ENCODE measurements around the gene UNC80. TPM values are rescaled to one million over a fixed set of nuclear protein-coding genes. Genes with fewer than 3 reads are reported as not detected.

The UNC80 gene
- total RNA-seq, 1 experiment from 2014 or later: not detected

GRCh38 chr2:209727077-209727476 is 44.6 kb upstream of the UNC80 start:
- ChIA-PET POLR2A (ENCODE audit: unreplicated experiment) (no interaction called here), CTCF (no interaction called here)
- no peaks in the 10 kb centered on the region for H4K20me1 ChIP-seq (ENCODE audit: low read length)
- no peak overlapping the region for H2AFZ ChIP-seq (ENCODE audit: low read length)
- H3K9me2 ChIP-seq (replicated peaks; ENCODE audit: low read length): no peaks in the 10 kb centered on the region
- no TSS peak for BruUV-seq (replicated peaks)
- no peaks in the 10 kb centered on the region for H3K27me3 ChIP-seq (ENCODE audit: low read length)
- H3K9ac ChIP-seq (ENCODE audit: low read length): no peak overlapping the region
- no peaks in the 10 kb centered on the region for H3K79me2 ChIP-seq (ENCODE audit: low read length)
- TF ChIP-seq EZH2phosphoT487 (IDR thresholded peaks at IDR 0.05; ENCODE audit: borderline replicate concordance, low read length) (no peak), EZH2 (IDR thresholded peaks at IDR 0.05; ENCODE audit: low read length, unreplicated experiment) (no peak), CTCF (conservative IDR thresholded peaks at IDR 0.05; ENCODE audit: low read depth, low read length) (no peak)
- H3K9me3 ChIP-seq (ENCODE audit: low read length): no peaks in the 10 kb centered on the region
- H3K4me2 ChIP-seq (ENCODE audit: low read length): no peak overlapping the region
- no peak overlapping the region for H3K4me3 ChIP-seq (ENCODE audit: low read length)
- no peak overlapping the region for H3K27ac ChIP-seq (ENCODE audit: low read length)
- no peaks in the 10 kb centered on the region for H3K4me1 ChIP-seq (ENCODE audit: insufficient read depth, low read length)
- ATAC-seq (no peak), DNase-seq (no peak)
- intact Hi-C loops (cut with micrococcal nuclease): no loop called here
- H3F3A ChIP-seq (ENCODE audit: low read length, unreplicated experiment): no peaks in the 10 kb centered on the region
- H3K36me3 ChIP-seq (ENCODE audit: low read depth, low read length): no peaks in the 10 kb centered on the region

DNA sequence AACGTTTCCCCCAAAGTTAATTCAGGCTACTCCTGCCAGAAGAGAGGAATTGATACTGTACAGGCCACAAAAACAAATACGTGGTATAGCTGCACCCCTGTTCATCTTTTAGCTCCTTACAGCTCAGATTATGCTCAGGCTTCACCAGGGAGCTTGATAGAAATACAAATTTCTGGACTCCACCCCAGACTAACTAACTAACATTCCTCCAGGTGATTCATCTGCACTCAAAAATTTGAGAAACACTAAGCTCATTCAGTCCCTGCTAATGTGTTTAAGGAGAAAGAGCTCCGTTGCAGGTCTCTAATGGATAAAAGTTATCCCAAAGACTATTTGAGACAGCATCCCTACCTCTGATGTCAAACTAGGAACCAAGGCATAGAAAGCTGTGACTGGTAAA is 36.8 kb upstream of the UNC80 start:
- Histone ChIP-seq H3K36me3 (ENCODE audit: low read depth, low read length) (no peaks in the 10 kb centered on the region), H3K9me3 (ENCODE audit: low read length) (no peaks in the 10 kb centered on the region), H3K79me2 (ENCODE audit: low read length) (no peaks in the 10 kb centered on the region), H3K4me3 (ENCODE audit: low read length) (no peak overlapping the region), H3K4me1 (ENCODE audit: insufficient read depth, low read length) (no peaks in the 10 kb centered on the region), H3K9ac (ENCODE audit: low read length) (no peak overlapping the region), H3K27me3 (ENCODE audit: low read length) (no peaks in the 10 kb centered on the region), H3K27ac (ENCODE audit: low read length) (no peak overlapping the region), H3K9me2 (replicated peaks; ENCODE audit: low read length) (no peaks in the 10 kb centered on the region), H4K20me1 (ENCODE audit: low read length) (no peaks in the 10 kb centered on the region), H3K4me2 (ENCODE audit: low read length) (no peak overlapping the region), H2AFZ (ENCODE audit: low read length) (no peak overlapping the region), H3F3A (ENCODE audit: low read length, unreplicated experiment) (no peaks in the 10 kb centered on the region)
- BruUV-seq (replicated peaks): no TSS peak
- ATAC-seq (peak; percentile 33; the same call in 1 of the 2 replicates), DNase-seq (no peak)
- POLR2A ChIA-PET (ENCODE audit: unreplicated experiment): no interaction called here
- CTCF ChIA-PET: no interaction called here
- intact Hi-C loops (cut with micrococcal nuclease): no loop called here
- TF ChIP-seq EZH2phosphoT487 (IDR thresholded peaks at IDR 0.05; ENCODE audit: borderline replicate concordance, low read length) (no peak), EZH2 (IDR thresholded peaks at IDR 0.05; ENCODE audit: low read length, unreplicated experiment) (no peak), CTCF (conservative IDR thresholded peaks at IDR 0.05; ENCODE audit: low read depth, low read length) (no peak)

DNA sequence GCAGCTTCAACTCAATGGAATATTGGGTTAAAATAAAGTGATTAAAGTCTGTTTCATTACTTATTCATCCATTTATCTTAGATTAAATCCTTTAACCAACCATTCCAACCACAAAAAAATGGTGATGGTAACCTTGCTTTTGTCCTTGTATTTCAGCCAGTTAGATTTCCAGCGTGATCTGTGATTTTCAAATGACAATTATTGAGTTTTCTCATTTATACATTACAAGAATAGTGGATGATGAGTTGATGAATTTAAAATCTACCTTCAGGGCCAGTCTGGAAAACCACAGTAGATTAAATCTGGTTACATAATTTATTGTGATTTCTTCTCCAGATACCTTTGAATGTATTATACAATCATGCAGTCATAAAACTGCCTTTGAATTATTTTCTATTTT is 29.7 kb upstream of the UNC80 start:
- Histone ChIP-seq H3K4me2 (ENCODE audit: low read length) (no peak overlapping the region), H3K9me3 (ENCODE audit: low read length) (no peaks in the 10 kb centered on the region), H2AFZ (ENCODE audit: low read length) (no peak overlapping the region), H3K4me3 (ENCODE audit: low read length) (no peak overlapping the region), H3K4me1 (ENCODE audit: insufficient read depth, low read length) (no peaks in the 10 kb centered on the region), H4K20me1 (ENCODE audit: low read length) (no peaks in the 10 kb centered on the region), H3K36me3 (ENCODE audit: low read depth, low read length) (no peaks in the 10 kb centered on the region), H3K9me2 (replicated peaks; ENCODE audit: low read length) (no peaks in the 10 kb centered on the region), H3K27me3 (ENCODE audit: low read length) (no peaks in the 10 kb centered on the region), H3K27ac (ENCODE audit: low read length) (no peak overlapping the region), H3K9ac (ENCODE audit: low read length) (no peak overlapping the region), H3F3A (ENCODE audit: low read length, unreplicated experiment) (no peaks in the 10 kb centered on the region), H3K79me2 (ENCODE audit: low read length) (no peaks in the 10 kb centered on the region)
- POLR2A ChIA-PET (ENCODE audit: unreplicated experiment): no interaction called here
- no peak for TF ChIP-seq EZH2phosphoT487 (IDR thresholded peaks at IDR 0.05; ENCODE audit: borderline replicate concordance, low read length)
- no peak for TF ChIP-seq EZH2 (IDR thresholded peaks at IDR 0.05; ENCODE audit: low read length, unreplicated experiment)
- no peak for TF ChIP-seq CTCF (conservative IDR thresholded peaks at IDR 0.05; ENCODE audit: low read depth, low read length)
- CTCF ChIA-PET: no interaction called here
- DNase-seq: no peak
- intact Hi-C loops (cut with micrococcal nuclease): no loop called here
- ATAC-seq: no peak
- BruUV-seq (replicated peaks): no TSS peak
